GM19328 (cell line): ENCODE data around the gene DNAJC17.
A peak's percentile ranks its signal among the peaks of the same experiment; 100 is the strongest.

Experiments used
- ATAC-seq: cut with Tn5 transposase; IDR thresholded peaks from one replicate; pipeline ENCODE4 v1.9.1; 2021; ENCODE audit warnings: mild to moderate bottlenecking, moderate library complexity; ENCODE audit not compliant: unreplicated experiment

DNAJC17 gene

DNA sequence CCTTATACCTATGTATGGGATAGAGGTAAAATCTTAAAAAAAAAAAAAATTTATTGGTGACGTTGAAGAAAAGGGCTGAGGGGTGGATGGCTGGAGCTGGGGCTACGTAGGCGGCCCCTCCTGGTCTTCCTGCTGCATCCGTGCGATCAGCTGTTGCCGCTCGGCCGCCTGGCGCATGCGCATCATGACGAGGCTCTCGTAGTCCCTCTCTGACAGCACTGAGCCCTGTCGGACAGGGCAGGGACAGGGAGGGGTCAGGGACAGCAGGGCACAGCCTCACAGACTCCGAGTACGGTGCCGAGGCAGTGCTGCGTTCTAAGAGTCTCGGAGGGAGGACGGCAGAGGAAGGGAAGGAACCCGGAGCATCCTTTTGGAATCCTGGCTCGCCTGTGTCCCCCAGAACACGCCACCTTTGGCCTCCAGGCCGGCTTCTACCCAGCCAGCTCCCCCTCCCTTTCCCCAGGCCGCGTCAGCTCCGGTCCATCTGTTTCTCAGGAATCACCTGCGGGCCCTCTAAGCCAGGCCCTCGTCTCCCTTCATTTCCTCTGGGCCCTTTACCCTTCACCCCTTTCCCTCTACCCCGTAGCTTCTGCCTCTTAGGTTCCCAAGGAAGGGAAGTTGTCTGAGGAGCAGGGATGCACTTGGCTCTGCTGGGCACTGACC is 39.3 kb downstream of the DNAJC17 start:
- no peak for ATAC-seq

GRCh38 chr15:40766906-40767837 is 40.1 kb downstream of the DNAJC17 start:
- ATAC-seq: no peak

GRCh38 chr15:40766194-40766815 is 41.0 kb downstream of the DNAJC17 start:
- ATAC-seq: no peak

- no peak for ATAC-seq
Observed at GRCh38 chr15:40764629-40765103, 42.6 kb downstream of the DNAJC17 start.

- ATAC-seq: no peak
Observed at GRCh38 chr15:40763801-40764628, 43.3 kb downstream of the DNAJC17 start, which contains the start of gene GCHFR. Gene GCHFR, plus strand, starts transcription at chr15:40764068. Its CDS starts 113 bp downstream, at chr15:40764181.

- ATAC-seq: no peak
Observed at GRCh38 chr15:40762919-40763800, 44.1 kb downstream of the DNAJC17 start.

DNA sequence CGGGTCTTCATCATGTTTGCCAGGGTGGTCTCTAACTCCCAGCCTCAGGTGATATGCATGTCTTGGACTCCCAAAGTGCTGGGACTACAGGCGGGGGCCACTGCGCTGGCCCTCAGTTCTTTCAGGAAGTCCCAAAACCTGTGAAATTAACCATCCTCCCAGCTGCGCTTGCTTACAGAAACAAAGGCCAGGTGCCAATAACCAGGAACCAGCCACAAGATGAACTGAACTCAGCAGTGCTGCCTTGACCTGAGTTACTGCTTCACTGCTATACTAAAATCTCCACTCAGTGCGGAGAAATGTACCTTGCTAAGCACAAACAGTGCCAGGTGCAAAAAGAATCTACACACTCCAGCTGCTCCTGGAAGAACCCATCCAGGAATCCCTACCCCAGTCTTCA is 47.3 kb downstream of the DNAJC17 start:
- no peak for ATAC-seq

DNA sequence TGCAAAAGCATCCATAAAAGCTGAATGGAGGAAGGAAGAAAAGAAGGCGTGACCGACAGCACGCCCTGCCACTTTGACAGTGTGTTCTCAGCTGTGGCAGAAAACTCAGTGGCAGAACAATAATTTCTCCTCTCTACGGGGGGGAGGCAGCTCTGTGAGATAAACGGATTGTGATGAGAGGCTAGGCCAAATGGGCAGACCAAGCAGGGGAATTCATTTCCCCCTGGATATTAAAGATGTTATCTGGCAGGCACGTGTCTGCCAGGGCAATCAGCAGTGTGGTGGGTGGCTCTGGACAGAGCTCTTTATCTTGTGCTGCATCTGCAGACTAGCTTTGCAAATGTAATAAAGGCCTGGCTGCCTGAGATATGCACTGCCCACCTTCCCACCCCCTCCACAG is 50.3 kb downstream of the DNAJC17 start:
- ATAC-seq: no peak

DNA sequence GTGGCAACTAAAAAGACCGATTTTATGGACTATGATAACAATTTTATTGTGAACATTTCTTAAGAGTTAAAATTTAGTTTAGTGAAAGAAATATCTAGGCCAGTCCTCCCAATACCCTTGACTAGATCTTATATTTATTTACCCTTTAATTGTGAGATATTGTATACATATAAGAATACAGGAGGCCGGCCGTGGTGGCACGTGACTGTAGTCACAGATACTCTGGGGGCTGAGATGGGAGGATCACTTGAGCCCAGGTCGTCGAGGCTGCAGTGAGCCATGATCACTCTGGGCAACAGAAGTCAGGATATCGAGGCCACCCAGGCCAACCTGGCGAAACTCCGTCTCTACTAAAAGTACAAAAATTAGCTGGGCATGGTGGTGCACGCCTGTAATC is 51.5 kb downstream of the DNAJC17 start:
- ATAC-seq: no peak

GRCh38 chr15:40754883-40755811 is 52.1 kb downstream of the DNAJC17 start, which contains the start of gene RMDN3:
Gene RMDN3, minus strand, starts transcription at chr15:40755254. Its CDS starts 471 bp downstream, at chr15:40754783.
- ATAC-seq: peak; percentile 72

DNA sequence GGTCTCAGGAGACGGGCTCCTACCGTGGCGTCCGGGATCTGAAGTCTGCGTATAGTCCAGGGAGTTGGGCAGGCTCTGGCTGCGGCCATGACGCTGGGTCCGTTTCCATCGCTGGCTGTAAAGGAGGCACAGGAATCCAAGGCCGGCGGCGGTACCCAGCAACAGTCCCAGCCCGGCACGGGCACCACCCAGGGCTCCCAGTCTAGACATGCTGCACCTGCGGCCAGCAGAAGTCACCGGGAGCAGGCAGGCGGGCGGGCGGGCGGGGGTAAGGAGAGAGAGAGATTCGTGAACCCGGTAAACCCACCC is 52.7 kb downstream of the DNAJC17 start:
- no peak for ATAC-seq

- no peak for ATAC-seq
Observed at GRCh38 chr15:40751745-40752144, 55.5 kb downstream of the DNAJC17 start.

GRCh38 chr15:40750885-40751284 is 56.4 kb downstream of the DNAJC17 start:
- ATAC-seq: no peak

GRCh38 chr15:40749151-40749630 is 58.1 kb downstream of the DNAJC17 start:
- ATAC-seq: no peak

- ATAC-seq: no peak
Observed at GRCh38 chr15:40747685-40748631, 59.3 kb downstream of the DNAJC17 start.

DNA sequence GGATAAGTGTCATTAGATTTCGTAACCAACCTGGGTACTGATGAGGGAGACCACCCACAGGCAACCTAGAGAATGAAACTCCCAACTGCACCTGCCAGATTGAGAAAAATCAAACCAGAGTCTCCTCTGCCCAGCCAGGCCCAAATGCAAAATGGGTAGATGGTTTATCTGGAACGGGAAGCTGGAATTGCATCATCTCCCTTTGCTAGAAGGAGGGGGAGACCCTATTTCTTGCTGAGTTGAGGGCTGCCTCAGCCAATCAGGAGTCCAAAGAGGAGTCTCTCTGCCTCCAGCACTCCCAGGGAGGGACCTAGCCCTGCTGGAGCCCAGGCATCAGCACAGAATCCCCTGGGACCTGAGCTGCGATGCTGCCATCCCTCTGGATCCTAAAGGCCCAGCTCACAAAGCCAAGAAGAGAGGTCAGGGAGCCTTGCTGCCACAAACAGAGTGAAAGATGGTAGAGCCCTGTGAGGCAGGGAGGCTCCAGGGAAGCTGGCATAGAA is 60.3 kb downstream of the DNAJC17 start:
- no peak for ATAC-seq

GRCh38 chr15:40744815-40745152 is 62.5 kb downstream of the DNAJC17 start:
- no peak for ATAC-seq
